Esophagus (tissue), 2 donors: ENCODE results near the gene ELL. TPM values are rescaled to one million over a fixed set of nuclear protein-coding genes. Genes with fewer than 3 reads are reported as not detected.
A peak's percentile ranks its signal among the peaks of the same experiment; 100 is the strongest.

Source experiments
- H3K27ac ChIP-seq, 2 donors: one replicate each; pipeline ENCODE4 v1.5.1; 2013; ENCODE audit warnings: low read depth in 2 of 2, mild to moderate bottlenecking in 2 of 2, inconsistent platforms in 1 of 2, low read length in 1 of 2, moderate library complexity in 1 of 2
- H3K27me3 ChIP-seq, 2 donors: one replicate each; pipeline ENCODE4 v1.6.1; 2013; ENCODE audit warnings: low read length in 2 of 2, control low read depth in 1 of 2, mild to moderate bottlenecking in 1 of 2; ENCODE audit not compliant: insufficient read depth in 2 of 2, control insufficient read depth in 1 of 2
- H3K36me3 ChIP-seq, 2 donors: one replicate each; pipeline ENCODE4 v1.6.1; 2013; ENCODE audit warnings: low read length in 1 of 2; ENCODE audit not compliant: control insufficient read depth in 2 of 2, insufficient read depth in 2 of 2
- H3K4me1 ChIP-seq, 2 donors: one replicate each; pipeline ENCODE4 v1.6.1; 2013; ENCODE audit warnings: low read length in 1 of 2; ENCODE audit not compliant: control insufficient read depth in 2 of 2, insufficient read depth in 2 of 2
- H3K4me3 ChIP-seq, 2 donors: one replicate each; pipeline ENCODE4 v1.5.1; 2013; ENCODE audit warnings: low read length in 2 of 2, mild to moderate bottlenecking in 2 of 2, low read depth in 1 of 2, moderate library complexity in 1 of 2
- H3K9me3 ChIP-seq, 2 donors: one replicate each; pipeline ENCODE4 v1.6.1; 2013; ENCODE audit warnings: mild to moderate bottlenecking in 2 of 2, low read depth in 1 of 2, low read length in 1 of 2, moderate library complexity in 1 of 2; ENCODE audit not compliant: control insufficient read depth in 2 of 2, insufficient read depth in 1 of 2
- WGBS, 2 donors: extraction: QIAGEN DNeasy Blood & Tissue Kit; methylation state at CpG; one replicate each; pipeline ENCODE4 v1.1.7; 2013; 5-methylcytosine and 5-hydroxymethylcytosine counted together
- polyA plus RNA-seq, 2 donors: library from polyadenylated mRNA; stranded (reverse); fragments of 200-250 nt; gene quantifications; one replicate each; pipeline ENCODE4 v1.2.3, GENCODE V29; 2013
- donor health status: healthy with polysubstance abuse.
- donor health status: Bipolar disorder and iron deficiency.

ELL gene
- polyA plus RNA-seq, 2 donors: 7.1 to 9.1 TPM

DNA sequence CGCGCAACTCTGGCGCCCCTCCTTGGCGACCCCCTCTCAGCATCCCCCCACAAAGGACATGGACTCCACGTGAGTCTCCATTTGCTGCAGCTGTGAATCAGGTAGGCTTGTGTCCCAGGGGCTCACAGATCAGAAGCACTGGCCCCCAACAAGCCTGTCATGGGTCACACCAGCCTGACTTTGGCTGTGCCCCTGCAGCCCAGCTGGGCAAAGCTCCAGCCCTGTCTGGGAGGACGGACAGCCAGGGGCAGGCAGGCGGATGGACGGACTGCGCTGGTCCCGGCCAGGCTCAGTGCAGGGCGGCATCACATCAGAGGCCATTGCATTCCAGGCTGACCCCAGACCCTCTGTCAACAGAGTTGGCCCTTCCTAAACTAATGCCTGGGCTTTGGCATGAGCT lies 55.5 kb downstream of the ELL start:
- Histone ChIP-seq H3K4me1 (peaks cover 6 to 37% of the 10 kb centered on the region in 2 donors), H3K27me3 (no peaks in the 10 kb centered on the region), H3K27ac (no peak overlapping the region), H3K9me3 (peaks cover 0 to 2% of the 10 kb centered on the region in 2 donors), H3K36me3 (peaks cover 5 to 27% of the 10 kb centered on the region in 2 donors), H3K4me3 (no peak overlapping the region)
- 89 to 91% methylated on average over 11 of the region's 11 CpGs for WGBS, 2 donors

DNA sequence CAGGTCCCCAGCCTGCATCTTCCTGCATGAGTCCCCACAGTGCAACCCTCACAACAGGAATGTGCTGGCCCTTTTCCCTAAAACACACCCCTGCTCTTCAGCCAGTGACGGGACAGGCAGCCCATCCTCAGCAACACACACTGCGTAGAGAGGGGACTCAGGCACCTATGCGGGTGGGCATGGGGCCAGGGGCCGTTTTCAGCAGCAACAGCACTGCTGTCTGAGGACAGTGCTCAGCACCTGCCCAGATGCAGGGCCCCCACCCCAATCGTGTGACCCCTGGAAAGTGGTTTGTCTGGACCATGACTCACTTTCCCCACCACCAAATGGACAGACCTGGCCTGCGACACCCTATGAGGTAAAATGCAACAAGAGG lies 55.9 kb downstream of the ELL start:
- peaks cover 0 to 2% of the 10 kb centered on the region in 2 donors for H3K9me3 ChIP-seq
- no peak overlapping the region for H3K27ac ChIP-seq
- peaks cover 6 to 37% of the 10 kb centered on the region in 2 donors for H3K4me1 ChIP-seq
- H3K36me3 ChIP-seq: peaks cover 5 to 31% of the 10 kb centered on the region in 2 donors
- no peaks in the 10 kb centered on the region for H3K27me3 ChIP-seq
- WGBS, 2 donors: 81 to 90% methylated on average over 6 of the region's 6 CpGs
- no peak overlapping the region for H3K4me3 ChIP-seq

DNA sequence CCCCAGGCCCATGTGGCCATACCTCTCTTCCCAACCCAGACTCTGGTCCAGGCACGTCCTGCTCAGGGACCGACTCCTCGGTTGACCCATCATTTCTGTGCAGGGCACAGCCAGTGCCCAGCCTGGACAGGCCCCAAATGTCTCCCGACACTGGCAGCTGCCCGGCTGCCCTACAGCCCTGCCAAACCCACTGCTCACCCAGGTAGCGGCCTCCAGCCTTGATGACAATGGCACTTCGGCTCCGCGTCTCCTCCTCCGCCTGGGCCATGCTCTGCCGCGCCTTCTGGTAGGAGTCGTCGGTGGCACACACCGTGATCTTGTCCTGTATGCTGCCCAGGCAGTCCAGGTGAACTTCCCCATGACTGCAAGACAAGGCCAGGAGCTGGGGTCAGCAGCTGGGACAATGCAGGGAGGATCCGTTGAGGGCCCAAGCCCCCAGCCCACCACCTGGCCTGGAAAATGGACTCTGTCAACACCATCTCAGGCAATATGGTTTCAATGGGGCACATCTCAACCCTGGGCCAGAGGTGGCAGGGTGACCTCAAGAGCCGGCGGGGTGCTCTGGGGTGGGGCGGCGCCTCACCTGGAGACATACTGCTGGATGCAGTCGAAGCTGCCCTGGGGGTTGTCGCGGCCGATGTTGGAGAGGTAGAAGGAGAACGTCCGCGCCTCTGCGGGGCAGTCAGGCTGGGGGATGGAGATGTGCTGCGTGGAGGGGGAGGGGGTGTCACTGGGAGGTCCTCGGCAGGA lies 56.5 kb downstream of the ELL start:
- H3K27me3 ChIP-seq: no peaks in the 10 kb centered on the region
- WGBS, 2 donors: 83 to 88% methylated on average over 30 of the region's 30 CpGs
- peaks cover 0 to 2% of the 10 kb centered on the region in 2 donors for H3K9me3 ChIP-seq
- peaks cover 6 to 42% of the 10 kb centered on the region in 2 donors for H3K4me1 ChIP-seq
- H3K36me3 ChIP-seq: peaks cover 5 to 35% of the 10 kb centered on the region in 2 donors
- H3K4me3 ChIP-seq: no peak overlapping the region
- H3K27ac ChIP-seq: peak overlapping the region; percentile 79 to 90

DNA sequence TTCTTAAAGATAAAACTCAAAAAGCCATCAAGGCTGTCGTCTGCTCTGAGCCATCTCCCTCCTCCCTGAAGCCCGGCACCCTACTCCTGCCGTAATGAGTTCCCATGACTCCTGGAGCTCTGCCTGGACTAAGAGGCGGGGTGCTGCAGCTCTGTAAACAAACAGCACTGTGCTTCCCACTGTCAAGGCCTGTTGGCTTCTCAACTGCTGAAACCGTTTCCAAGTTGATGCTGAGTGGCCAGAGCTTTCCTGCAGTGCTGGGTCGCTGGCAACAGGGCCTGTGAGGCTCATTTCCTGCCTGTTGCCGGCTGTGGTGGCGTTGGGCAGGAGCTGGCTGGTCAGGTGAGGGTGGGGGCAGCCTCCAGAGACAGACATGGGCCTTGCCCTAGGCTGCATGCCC lies 57.2 kb downstream of the ELL start:
- Histone ChIP-seq H3K4me1 (peaks cover 6 to 40% of the 10 kb centered on the region in 2 donors), H3K9me3 (peaks cover 0 to 2% of the 10 kb centered on the region in 2 donors), H3K27me3 (no peaks in the 10 kb centered on the region), H3K27ac (peak overlapping the region; percentile 79 to 90), H3K4me3 (no peak overlapping the region), H3K36me3 (peaks cover 5 to 33% of the 10 kb centered on the region in 2 donors)
- WGBS, 2 donors: 10 to 15% methylated on average over 8 of the region's 8 CpGs

DNA sequence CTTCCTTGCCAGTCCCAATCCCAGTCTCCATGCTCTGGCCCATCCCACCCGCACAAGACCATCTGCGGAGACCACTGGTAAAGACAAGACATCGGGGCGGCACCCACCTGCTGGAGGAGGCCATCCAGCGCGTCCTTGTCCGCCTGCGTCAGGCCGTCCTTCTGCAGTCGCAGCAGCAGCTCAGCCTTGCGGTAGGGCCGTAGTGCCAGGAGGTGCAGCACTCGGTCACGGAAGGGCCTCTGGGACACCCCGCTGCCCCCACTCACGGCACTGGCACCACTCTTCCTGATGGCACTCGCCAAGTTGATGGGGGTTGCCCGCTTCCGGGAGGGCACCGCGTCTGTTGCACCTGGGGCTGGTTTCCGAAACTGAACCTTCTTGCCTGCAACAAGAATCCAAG lies 60.4 kb downstream of the ELL start:
- Histone ChIP-seq H3K27ac (peak overlapping the region; percentile 35 to 81), H3K4me1 (peaks cover 0 to 30% of the 10 kb centered on the region in 2 donors), H3K27me3 (no peaks in the 10 kb centered on the region), H3K36me3 (peaks cover 5 to 47% of the 10 kb centered on the region in 2 donors), H3K4me3 (no peak overlapping the region), H3K9me3 (peaks cover 0 to 2% of the 10 kb centered on the region in 2 donors)
- WGBS, 2 donors: 93 to 94% methylated on average over 22 of the region's 22 CpGs

DNA sequence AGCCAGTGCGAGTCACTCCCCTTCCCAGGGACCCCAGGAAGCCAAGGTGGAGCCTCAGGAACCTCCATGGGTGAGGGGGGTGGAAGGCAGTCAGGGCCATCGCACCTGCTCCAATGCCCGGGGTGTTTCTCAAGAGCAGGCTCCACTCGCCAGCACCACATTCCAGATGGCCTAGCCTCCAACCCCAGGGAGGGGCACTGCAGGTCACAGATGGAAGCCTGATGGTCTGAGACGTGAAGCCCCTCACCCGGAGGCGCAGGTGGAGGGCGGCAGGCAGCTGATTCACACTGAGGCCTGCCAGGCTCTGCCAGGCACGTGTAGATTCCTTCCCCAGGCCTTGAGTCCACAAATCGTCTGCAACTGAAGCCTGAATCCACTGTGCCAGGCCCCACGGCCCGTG lies 61.0 kb downstream of the ELL start:
- H3K27ac ChIP-seq: peak overlapping the region; percentile 27 to 81
- WGBS, 2 donors: 59 to 68% methylated on average over 12 of the region's 12 CpGs

DNA sequence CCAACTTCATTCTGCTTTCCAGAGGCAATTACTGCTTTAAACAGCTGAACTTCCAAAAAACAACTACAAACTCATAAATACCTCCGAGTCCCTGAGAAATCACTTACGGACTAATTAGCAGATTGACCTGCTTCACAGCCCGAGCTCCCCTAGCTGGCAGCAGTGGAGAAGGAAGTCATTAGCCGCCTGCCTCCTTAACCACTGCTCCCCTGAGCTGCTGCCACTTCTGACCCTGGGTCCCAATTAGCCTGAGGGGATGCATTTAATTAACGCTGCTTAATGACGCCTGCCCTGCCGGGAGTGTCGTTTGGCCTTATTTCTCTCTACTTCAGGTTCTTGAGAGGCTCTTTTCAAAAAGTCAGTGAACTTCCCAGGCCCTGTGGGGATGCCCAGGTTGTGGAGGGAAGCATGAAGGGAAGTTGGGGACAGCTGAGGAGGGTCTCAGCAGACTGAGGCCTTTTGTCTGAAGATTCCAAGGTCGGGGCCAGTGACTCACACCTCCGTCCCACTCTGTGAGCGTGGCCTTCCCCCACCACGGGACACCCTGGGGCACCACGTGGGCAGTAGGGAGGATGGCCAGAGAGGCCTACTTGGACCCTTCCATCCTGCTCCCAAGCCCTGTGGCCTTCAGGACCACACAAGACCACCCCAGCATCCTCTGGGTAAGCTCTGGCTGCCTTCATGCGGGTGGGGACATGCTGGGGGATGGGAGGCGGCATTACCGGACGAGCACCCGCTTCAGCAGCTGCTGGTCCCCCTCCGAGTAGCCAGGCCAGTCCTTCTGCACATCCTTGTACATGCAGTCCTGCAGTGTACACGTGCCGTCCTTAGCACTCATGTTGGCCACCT lies 64.2 kb downstream of the ELL start:
- peaks cover 0 to 39% of the 10 kb centered on the region in 2 donors for H3K36me3 ChIP-seq
- 83 to 84% methylated on average over 21 of the region's 21 CpGs for WGBS, 2 donors
- peak overlapping the region in 1 of 2 donors; percentile 8 for H3K27ac ChIP-seq
- H3K4me1 ChIP-seq: peaks cover 0 to 10% of the 10 kb centered on the region in 2 donors
- H3K27me3 ChIP-seq: no peaks in the 10 kb centered on the region
- H3K4me3 ChIP-seq: no peak overlapping the region
- H3K9me3 ChIP-seq: no peaks in the 10 kb centered on the region

More for the DNA sequence above, 61.0 kb downstream of the ELL start:
- Histone ChIP-seq H3K9me3 (peaks cover 0 to 2% of the 10 kb centered on the region in 2 donors), H3K27me3 (no peaks in the 10 kb centered on the region), H3K4me1 (peaks cover 0 to 28% of the 10 kb centered on the region in 2 donors), H3K4me3 (no peak overlapping the region), H3K36me3 (peaks cover 5 to 51% of the 10 kb centered on the region in 2 donors)

DNA sequence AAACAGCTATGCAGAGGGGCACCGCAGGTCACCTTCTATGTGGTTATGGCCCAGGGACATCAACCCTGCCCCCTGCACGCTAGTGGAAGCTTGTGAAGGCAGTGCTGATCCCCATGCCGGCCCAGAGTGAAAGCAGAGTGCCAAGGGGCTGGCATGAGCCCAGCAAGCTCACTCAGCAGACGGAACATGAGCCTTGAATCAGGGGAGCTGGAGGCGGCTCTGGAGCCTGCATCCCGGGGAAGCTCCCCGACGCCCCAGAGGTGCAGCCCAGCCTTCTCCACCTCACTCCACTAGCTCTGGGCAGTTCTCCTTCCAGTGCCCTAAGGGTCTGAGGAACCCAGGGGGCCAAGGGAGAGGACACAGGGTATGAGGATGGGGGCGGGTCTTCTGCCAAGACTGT lies 64.9 kb downstream of the ELL start:
- H3K4me3 ChIP-seq: no peak overlapping the region
- peak overlapping the region in 1 of 2 donors; percentile 8 for H3K27ac ChIP-seq
- H3K9me3 ChIP-seq: no peaks in the 10 kb centered on the region
- WGBS, 2 donors: 61 to 71% methylated on average over 9 of the region's 9 CpGs
- peaks cover 0 to 10% of the 10 kb centered on the region in 2 donors for H3K4me1 ChIP-seq
- H3K36me3 ChIP-seq: peaks cover 0 to 45% of the 10 kb centered on the region in 2 donors
- no peaks in the 10 kb centered on the region for H3K27me3 ChIP-seq

DNA sequence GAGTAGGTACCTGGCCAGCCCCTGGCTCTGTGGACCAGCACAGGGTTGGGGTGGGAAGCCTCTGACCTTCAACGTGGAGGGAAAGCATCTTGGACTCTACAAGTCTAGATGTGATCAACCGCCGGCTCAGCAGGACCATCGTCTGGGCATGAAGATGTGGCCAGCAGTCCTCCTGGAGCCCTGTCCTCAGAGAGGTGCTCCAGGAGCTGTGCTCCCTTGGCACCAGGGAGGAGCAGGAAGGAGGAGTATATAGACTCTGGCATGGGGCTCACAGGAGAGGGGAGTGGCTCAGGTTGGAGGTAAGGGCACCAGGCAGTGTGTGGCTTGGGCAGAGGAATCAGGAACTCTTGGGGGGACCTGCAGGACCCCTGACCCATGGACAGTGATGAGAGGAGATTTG lies 65.6 kb downstream of the ELL start:
- 83 to 86% methylated on average over 4 of the region's 4 CpGs for WGBS, 2 donors
- no peak overlapping the region for H3K27ac ChIP-seq

More for the DNA sequence above, 65.6 kb downstream of the ELL start:
- Histone ChIP-seq H3K4me1 (peaks cover 0 to 9% of the 10 kb centered on the region in 2 donors), H3K9me3 (no peaks in the 10 kb centered on the region), H3K27me3 (no peaks in the 10 kb centered on the region), H3K4me3 (no peak overlapping the region), H3K36me3 (peaks cover 0 to 40% of the 10 kb centered on the region in 2 donors)
